NT2/D1 (cell line): Measurements from ENCODE around the gene PHF8.

Source experiments
- DNase-seq: peaks from one replicate; pipeline ENCODE4 v3.0.0-alpha.2; 2011; ENCODE audit warnings: low read depth, low spot score
- H3K27me3 ChIP-seq: 2 replicates; pipeline ENCODE4 v1.6.0; 2011; ENCODE audit warnings: mild to moderate bottlenecking; ENCODE audit not compliant: insufficient read length, insufficient read depth
- H3K36me3 ChIP-seq: 2 replicates; pipeline ENCODE4 v1.6.1; 2011; ENCODE audit warnings: mild to moderate bottlenecking, low read length, mixed read lengths; ENCODE audit not compliant: insufficient read depth, insufficient read length
- H3K4me1 ChIP-seq: 2 replicates; pipeline ENCODE4 v1.5.1; 2011; ENCODE audit not compliant: insufficient read depth, insufficient read length
- H3K4me3 ChIP-seq: 2 replicates; pipeline ENCODE4 v1.5.1; 2011; ENCODE audit warnings: low read depth; ENCODE audit not compliant: insufficient read length
- H3K9ac ChIP-seq: 2 replicates; pipeline ENCODE4 v1.6.0; 2011; ENCODE audit warnings: low read depth; ENCODE audit not compliant: insufficient read length
- H3K9me3 ChIP-seq: 2 replicates; pipeline ENCODE4 v1.5.1; 2011; ENCODE audit warnings: mild to moderate bottlenecking, low read length; ENCODE audit not compliant: insufficient read depth
- SUZ12 ChIP-seq: IDR thresholded peaks from 2 replicates; pipeline ENCODE4 v1.6.1; 2011; ENCODE audit not compliant: insufficient read length, insufficient read depth; ENCODE audit errors: extremely low read depth
- YY1 ChIP-seq: IDR thresholded peaks from 2 replicates; pipeline ENCODE4 v1.6.1; 2011; ENCODE audit not compliant: insufficient read length, insufficient read depth
- ZNF274 ChIP-seq: IDR thresholded peaks from 2 replicates; pipeline ENCODE4 v1.6.1; 2011; ENCODE audit warnings: mild to moderate bottlenecking, low read depth, low read length

Gene PHF8

DNA sequence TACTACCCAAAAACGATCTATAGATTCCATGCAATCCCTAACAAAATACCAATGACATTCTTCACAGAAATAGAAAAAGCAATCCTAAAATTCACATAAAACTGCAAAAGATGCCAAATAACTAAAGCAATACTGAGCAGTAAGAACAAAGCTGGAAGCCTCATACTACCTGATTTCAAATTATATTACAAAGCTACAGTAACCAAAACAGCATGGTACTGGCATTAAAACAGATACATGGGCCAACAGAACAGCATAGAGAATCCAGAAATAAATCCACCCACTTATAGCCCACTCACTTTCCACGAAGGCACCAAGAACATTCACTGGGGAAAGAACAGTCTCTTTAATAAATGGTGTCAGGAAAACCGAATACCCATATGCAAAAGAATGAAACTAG lies 74.7 kb downstream of the PHF8 start:
- DNase-seq, result no peak
- no peaks in the 10 kb centered on the region for H3K4me1 ChIP-seq
- peaks cover 7% of the 10 kb centered on the region; the same call in 1 of the 2 replicates for H3K9me3 ChIP-seq
- no peaks in the 10 kb centered on the region for H3K27me3 ChIP-seq
- no peak overlapping the region for H3K4me3 ChIP-seq
- TF ChIP-seq SUZ12 (no peak), ZNF274 (no peak)
- no peak overlapping the region for H3K9ac ChIP-seq
- H3K36me3 ChIP-seq, result peaks cover 8% of the 10 kb centered on the region

DNA sequence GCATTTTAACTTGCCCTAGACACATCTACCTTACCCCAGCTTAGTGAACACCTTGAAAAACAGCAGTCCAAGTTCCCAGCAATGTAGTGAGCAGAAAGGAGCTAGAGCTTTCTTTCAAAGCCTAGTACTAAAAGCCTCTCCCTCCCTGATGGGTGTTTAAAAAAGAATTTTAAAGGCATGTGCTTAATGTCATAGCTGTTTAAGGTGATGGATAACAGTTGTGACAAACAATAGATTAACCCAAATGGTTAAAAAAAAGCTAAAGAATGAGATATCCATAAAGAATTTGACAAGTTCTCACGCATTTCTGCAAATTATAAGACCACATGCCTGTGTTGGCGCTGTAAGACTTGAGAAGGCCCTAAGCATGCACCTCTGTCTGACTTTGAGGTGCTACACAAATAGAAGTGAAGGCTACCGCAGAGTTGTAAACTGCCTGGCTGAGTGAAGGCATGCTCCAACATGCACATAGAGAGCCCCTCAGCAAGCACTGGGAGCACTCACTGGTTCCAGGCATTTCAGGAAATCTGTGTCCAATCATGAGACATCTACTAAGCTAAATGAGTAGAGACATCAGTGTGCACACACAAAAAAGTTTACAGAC lies 94.0 kb downstream of the PHF8 start:
- TF ChIP-seq ZNF274, result no peak
- no peak for TF ChIP-seq SUZ12
- no peak for TF ChIP-seq YY1
- peaks cover 19% of the 10 kb centered on the region for H3K36me3 ChIP-seq

DNA sequence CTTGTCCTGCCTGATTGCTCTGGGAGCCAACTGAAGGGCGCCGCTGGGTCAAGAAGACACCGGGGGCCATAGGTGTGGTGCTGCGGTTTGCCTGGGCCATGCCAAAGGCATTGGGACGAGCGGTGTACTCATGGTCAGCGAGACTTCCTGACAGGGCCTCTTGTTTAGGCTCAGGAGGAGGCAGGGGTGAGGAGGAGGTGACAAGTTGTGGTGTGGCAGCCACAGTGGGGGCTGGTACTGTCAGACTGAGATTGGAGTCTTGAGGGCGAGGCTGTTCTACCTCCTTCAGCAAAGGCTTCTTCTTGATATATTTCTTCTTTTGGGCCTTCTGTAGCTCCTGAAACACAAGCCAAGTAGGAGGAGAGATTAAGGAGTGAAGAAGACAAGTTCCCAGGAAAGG lies 104.1 kb downstream of the PHF8 start:
- TF ChIP-seq YY1 (no peak), SUZ12 (no peak), ZNF274 (no peak)
- Histone ChIP-seq H3K9ac (no peak overlapping the region), H3K36me3 (peaks cover 69% of the 10 kb centered on the region), H3K4me3 (no peak overlapping the region), H3K27me3 (no peaks in the 10 kb centered on the region), H3K9me3 (no peaks in the 10 kb centered on the region), H3K4me1 (no peaks in the 10 kb centered on the region)
- DNase-seq, result no peak

More for the DNA sequence above, 94.0 kb downstream of the PHF8 start:
- Histone ChIP-seq H3K4me1 (no peaks in the 10 kb centered on the region), H3K9me3 (no peaks in the 10 kb centered on the region), H3K27me3 (no peaks in the 10 kb centered on the region), H3K9ac (no peak overlapping the region), H3K4me3 (no peak overlapping the region)
- DNase-seq, result no peak

DNA sequence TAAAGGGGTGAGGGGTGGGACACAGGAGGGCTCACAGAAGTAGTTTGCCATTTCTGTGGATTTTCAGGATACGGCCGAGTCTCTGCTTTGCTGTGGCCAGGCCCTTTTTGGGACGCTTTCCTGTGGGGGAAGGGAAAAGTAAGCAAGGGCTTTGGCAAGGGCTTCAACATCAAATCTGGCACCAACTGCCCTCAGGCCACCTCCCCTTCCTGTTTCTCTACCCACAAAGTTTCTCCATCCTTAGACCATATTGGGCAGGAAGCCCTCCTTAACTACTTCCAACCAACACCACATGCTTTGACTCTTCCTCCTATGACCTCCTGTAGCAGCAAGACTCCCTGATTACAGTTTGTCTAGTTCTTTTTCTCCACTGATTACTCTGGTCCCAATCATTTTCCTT lies 105.1 kb downstream of the PHF8 start:
- H3K36me3 ChIP-seq, result peaks cover 67% of the 10 kb centered on the region
- no peak for TF ChIP-seq YY1
- no peak for TF ChIP-seq SUZ12
- no peak for TF ChIP-seq ZNF274
- DNase-seq, result no peak

DNA sequence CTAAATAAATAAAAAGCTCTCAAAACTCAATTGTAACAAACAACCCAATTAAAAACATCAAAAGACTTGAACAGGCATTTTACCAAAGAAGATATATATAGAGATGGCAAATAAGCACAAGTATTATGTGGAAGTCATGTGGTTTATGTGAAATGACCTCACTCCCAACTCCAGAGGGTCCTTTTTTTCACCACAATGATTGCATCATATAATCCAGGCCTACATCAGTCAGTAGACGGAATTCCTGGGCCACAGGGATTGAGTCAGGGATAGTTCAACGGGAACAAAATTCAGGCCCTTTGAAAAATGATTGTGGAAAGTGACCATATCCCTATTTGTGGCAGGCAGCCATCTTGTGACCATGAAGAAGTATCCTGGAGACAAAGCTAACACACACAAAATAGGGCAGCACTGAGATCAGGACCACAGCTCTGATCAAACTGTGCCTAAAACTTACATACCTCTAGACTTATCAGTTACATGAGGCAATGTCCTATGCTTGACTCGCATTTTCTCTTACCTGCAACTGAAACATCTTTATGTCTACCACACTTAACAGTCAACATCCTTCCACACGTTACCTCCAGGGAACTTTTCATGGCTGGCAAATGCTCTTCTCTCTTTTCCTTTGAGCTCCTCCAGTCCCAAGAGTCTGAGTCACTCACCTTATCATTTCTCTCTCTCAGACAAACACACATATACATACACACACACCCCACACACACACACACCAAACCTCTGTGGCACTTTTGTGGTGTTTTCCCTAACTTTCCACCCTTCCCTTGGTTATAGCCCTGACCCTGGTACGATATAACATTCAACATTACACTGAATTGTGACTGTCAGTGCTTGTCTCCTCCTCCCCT lies 113.5 kb downstream of the PHF8 start:
- no peak for DNase-seq
- Histone ChIP-seq H3K4me3 (no peak overlapping the region), H3K27me3 (no peaks in the 10 kb centered on the region), H3K9ac (no peak overlapping the region), H3K9me3 (no peaks in the 10 kb centered on the region), H3K4me1 (no peaks in the 10 kb centered on the region), H3K36me3 (no peaks in the 10 kb centered on the region)
- TF ChIP-seq ZNF274 (no peak), YY1 (no peak), SUZ12 (no peak)

More for the DNA sequence above, 105.1 kb downstream of the PHF8 start:
- H3K9ac ChIP-seq, result no peak overlapping the region
- no peaks in the 10 kb centered on the region for H3K4me1 ChIP-seq
- no peaks in the 10 kb centered on the region for H3K9me3 ChIP-seq
- H3K27me3 ChIP-seq, result no peaks in the 10 kb centered on the region
- H3K4me3 ChIP-seq, result no peak overlapping the region

DNA sequence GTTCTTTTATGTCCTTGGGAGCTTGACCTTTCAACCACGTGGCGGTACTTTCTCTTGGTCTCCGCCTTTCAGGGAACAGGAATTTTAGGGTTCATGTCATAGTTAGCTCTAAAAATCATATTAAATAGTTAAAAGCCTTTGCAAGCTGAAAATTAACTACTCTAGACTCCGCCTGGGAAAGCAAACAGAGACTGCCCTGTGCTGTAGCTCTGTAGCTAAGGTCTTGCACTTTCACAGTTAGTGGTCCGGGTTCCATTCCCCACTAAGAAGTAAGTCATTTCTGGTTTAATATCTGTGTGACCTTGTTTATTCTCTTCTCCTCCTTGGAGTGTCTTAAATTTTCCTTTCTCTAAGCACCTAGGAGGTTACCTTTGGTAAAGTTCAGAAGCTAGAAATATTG lies 118.2 kb downstream of the PHF8 start:
- DNase-seq, result no peak
- H3K4me3 ChIP-seq, result no peak overlapping the region
- TF ChIP-seq YY1 (no peak), SUZ12 (no peak), ZNF274 (no peak)

DNA sequence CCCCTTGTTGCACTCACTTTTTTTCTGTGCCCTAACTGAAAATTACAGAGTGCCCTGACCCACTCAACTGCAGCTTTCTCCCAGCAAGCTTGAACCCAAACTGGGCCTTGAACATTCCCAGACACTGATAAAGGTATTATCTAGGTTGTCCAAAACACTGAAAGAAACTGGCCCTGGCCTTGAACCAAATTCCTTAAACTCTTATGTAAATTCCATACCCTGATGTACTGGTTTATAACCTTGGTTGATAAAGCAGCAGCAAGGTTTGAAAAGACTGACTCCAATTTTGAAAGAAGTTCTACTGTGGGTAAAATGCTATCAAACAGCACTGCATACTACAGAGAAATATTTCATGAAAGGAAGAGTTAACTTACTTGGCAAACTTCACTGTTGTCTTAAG lies 125.6 kb downstream of the PHF8 start:
- H3K9me3 ChIP-seq, result no peaks in the 10 kb centered on the region
- DNase-seq, result no peak
- no peaks in the 10 kb centered on the region for H3K27me3 ChIP-seq
- H3K4me3 ChIP-seq, result no peak overlapping the region
- H3K9ac ChIP-seq, result no peak overlapping the region
- TF ChIP-seq SUZ12 (no peak), YY1 (no peak), ZNF274 (no peak)
- no peaks in the 10 kb centered on the region for H3K4me1 ChIP-seq
- H3K36me3 ChIP-seq, result no peaks in the 10 kb centered on the region

More for the DNA sequence above, 118.2 kb downstream of the PHF8 start:
- Histone ChIP-seq H3K9me3 (no peaks in the 10 kb centered on the region), H3K27me3 (no peaks in the 10 kb centered on the region), H3K36me3 (no peaks in the 10 kb centered on the region), H3K9ac (no peak overlapping the region), H3K4me1 (no peaks in the 10 kb centered on the region)
